HepG2 (cell line): Measurements from ENCODE around the gene LRRFIP2. TPM values are rescaled to one million over a fixed set of nuclear protein-coding genes. Genes with fewer than 3 reads are reported as not detected.

Experiments used
- ATAC-seq: fragments of 200-7000 bp; cut with Tn5 transposase; 3 replicates; pipeline ENCODE4 v1.9.1; 2020; ENCODE audit warnings: mild to moderate bottlenecking, moderate library complexity
- BruUV-seq: library from RNA; stranded (reverse); fragments of 400-500 nt; replicated peaks from 2 replicates; lab custom pipeline; 2021; lab: Mats Ljungman, UMichigan
- CTCF ChIA-PET: fragments of 300-600 bp; formaldehyde crosslinking; extraction: SDS; loops from one replicate; lab custom pipeline; 2021; ENCODE audit warnings: low total read pairs, inconsistent platforms, low intra/inter-chr PET ratio; lab: Yijun Ruan, JAX
- POLR2A ChIA-PET: fragments of 350-600 bp; sonication (Branson Sonifier 250); formaldehyde crosslinking; loops from one replicate; lab custom pipeline; 2020; ENCODE audit warnings: antibody characterized with exemption, inconsistent platforms; lab: Yijun Ruan, JAX
- DNase-seq: peaks from one replicate; pipeline ENCODE4 v3.0.0-alpha.2; 2015; ENCODE audit warnings: low spot score
- FAIRE-seq: peaks from 3 replicates; lab custom pipeline; 2011; peaks lifted over from hg19 to GRCh38; lab: Jason Lieb, UNC
- H2AFZ ChIP-seq: one replicate; pipeline ENCODE4 v1.6.1; 2011; ENCODE audit warnings: low read length, inconsistent platforms
- H3K27ac ChIP-seq: fragments of 300-600 bp; 3 replicates; pipeline ENCODE4 v1.8.0; 2011; ENCODE audit warnings: mixed run types, mild to moderate bottlenecking, mixed read lengths, low read length, inconsistent platforms; ENCODE audit not compliant: insufficient read depth; ENCODE audit errors: extremely low read length
- H3K27me3 ChIP-seq, 2 experiments: fragments of 200-600 bp in 1 of 2; 2 replicates in 1 of 2; 3 replicates in 1 of 2; pipeline versions ENCODE4 v1.6.0 to v1.8.0; 2011; ENCODE audit warnings: low read length in 2 of 2, mild to moderate bottlenecking in 2 of 2, moderate library complexity in 2 of 2, inconsistent platforms in 1 of 2; ENCODE audit not compliant: insufficient read depth in 2 of 2, control insufficient read depth in 1 of 2
- H3K36me3 ChIP-seq, 2 experiments: fragments of 200-600 bp in 1 of 2; replicated peaks in 1 of 2; 2 replicates in 1 of 2; 3 replicates in 1 of 2; pipeline versions ENCODE4 v1.5.1 to v1.8.0; 2011; ENCODE audit warnings: low read length in 2 of 2, inconsistent platforms in 1 of 2; ENCODE audit not compliant: insufficient read depth in 2 of 2, control insufficient read depth in 1 of 2
- H3K4me1 ChIP-seq: 2 replicates; pipeline ENCODE4 v1.5.1; 2012; ENCODE audit warnings: low read length, inconsistent platforms; ENCODE audit not compliant: insufficient read depth
- H3K4me2 ChIP-seq: 2 replicates; pipeline ENCODE4 v1.6.0; 2011; ENCODE audit warnings: low read depth, low read length, inconsistent platforms
- H3K4me3 ChIP-seq, 3 experiments: fragments of 200-600 bp in 1 of 3; sonication (generic), shearing (Covaris generic) in 1 of 3; replicated peaks in 1 of 3; 2 replicates each; pipeline ENCODE4 v1.5.1; 2011 to 2016; ENCODE audit warnings: low read length in 3 of 3, inconsistent platforms in 2 of 3, low read depth in 2 of 3, mild to moderate bottlenecking in 2 of 3, control low read depth in 1 of 3, mixed read lengths in 1 of 3; ENCODE audit not compliant: insufficient read depth in 1 of 3
- H3K79me2 ChIP-seq: one replicate; pipeline ENCODE4 v1.6.1; 2011; ENCODE audit warnings: low read length, inconsistent platforms; ENCODE audit not compliant: insufficient read depth
- H3K9ac ChIP-seq: 2 replicates; pipeline ENCODE4 v1.6.0; 2011; ENCODE audit warnings: mild to moderate bottlenecking, low read depth, low read length, inconsistent platforms; ENCODE audit not compliant: insufficient read depth
- H3K9me3 ChIP-seq: 2 replicates; pipeline ENCODE4 v1.5.1; 2012; ENCODE audit warnings: mild to moderate bottlenecking, low read length
- H4K20me1 ChIP-seq: 2 replicates; pipeline ENCODE4 v1.6.0; 2011; ENCODE audit warnings: inconsistent platforms, mild to moderate bottlenecking, low read length, moderate library complexity; ENCODE audit not compliant: insufficient read depth
- HNRNPUL1 ChIP-seq: fragments of 200-400 bp; formaldehyde crosslinking; IDR thresholded peaks from 2 replicates; pipeline ENCODE4 v1.6.1; 2017; ENCODE audit warnings: low read depth, mild to moderate bottlenecking, low read length, moderate library complexity
- MAFF ChIP-seq: IDR thresholded peaks from 2 replicates; pipeline ENCODE4 v1.6.1; 2011; ENCODE audit warnings: low read depth, low read length, improper control_type of control experiment
- MAFK ChIP-seq, 2 experiments: IDR thresholded peaks in 1 of 2; conservative IDR thresholded peaks in 1 of 2; 2 replicates each; pipeline ENCODE4 v1.6.1; 2011; ENCODE audit warnings: improper control_type of control experiment in 2 of 2, low read length in 2 of 2
- NPAS2 ChIP-seq: sonication (generic); formaldehyde crosslinking; IDR thresholded peaks from 2 replicates; pipeline ENCODE4 v1.8.0; 2022; ENCODE audit warnings: mild to moderate bottlenecking, missing genetic modification reagents, borderline replicate concordance
- NR2F2 ChIP-seq: IDR thresholded peaks from 2 replicates; pipeline ENCODE4 v1.6.1; 2012; ENCODE audit warnings: low read depth, inconsistent platforms, borderline replicate concordance
- PCBP2 ChIP-seq: fragments of 200-400 bp; formaldehyde crosslinking; optimal IDR thresholded peaks from 2 replicates; pipeline ENCODE3; 2018; ENCODE audit warnings: low read length, low read depth; ENCODE audit not compliant: poor library complexity, severe bottlenecking
- PHF5A ChIP-seq: IDR thresholded peaks from one replicate; pipeline ENCODE4 v1.6.1; 2018; ENCODE audit warnings: low read depth, missing genetic modification reagents; ENCODE audit not compliant: unreplicated experiment
- RNF219 ChIP-seq: sonication (generic); formaldehyde crosslinking; IDR thresholded peaks from 2 replicates; pipeline ENCODE4 v1.5.0; 2020; ENCODE audit warnings: mild to moderate bottlenecking, missing genetic modification reagents
- ZBTB34 ChIP-seq: sonication (generic); formaldehyde crosslinking; IDR thresholded peaks from 2 replicates; pipeline ENCODE4 v1.8.0; 2022; ENCODE audit warnings: mild to moderate bottlenecking, missing genetic modification reagents
- ZNF264 ChIP-seq: sonication (generic); formaldehyde crosslinking; IDR thresholded peaks from 2 replicates; pipeline ENCODE4 v1.4.0; 2020; ENCODE audit warnings: missing genetic modification reagents
- ZNF414 ChIP-seq: sonication (generic); formaldehyde crosslinking; IDR thresholded peaks from 2 replicates; pipeline ENCODE4 v1.5.0; 2020; ENCODE audit warnings: missing genetic modification reagents
- ZSCAN29 ChIP-seq: sonication (generic); formaldehyde crosslinking; conservative IDR thresholded peaks from 2 replicates; pipeline ENCODE4 v1.4.0; 2020; ENCODE audit warnings: mild to moderate bottlenecking, missing genetic modification reagents
- WGBS: methylation state at CpG from one replicate; pipeline ENCODE4 v1.1.6; 2017; ENCODE audit warnings: low lambda C conversion rate; 5-methylcytosine and 5-hydroxymethylcytosine counted together
- in situ Hi-C: cut with HindIII; loops from 2 replicates; pipeline ENCODE4 v1.10.0; 2017; ENCODE audit warnings: low pct_unique_long_range_greater_than_20kb; ENCODE audit not compliant: extremely low pct_ligation_motif_present
- intact Hi-C: fragments of 100-400 bp; cut with micrococcal nuclease; formaldehyde crosslinking; loops from one replicate; pipeline ENCODE4 v1.10.0; 2022; ENCODE audit not compliant: unreplicated experiment
- polyA plus RNA-seq, 8 experiments: library from polyadenylated mRNA; depleted of rRNA in 3 of 8; stranded (reverse) in 7 of 8; unstranded in 1 of 8; fragments of >200 nt; fragmentation: Illumina TruSeq in 4 of 8; extraction: Trizol in 4 of 8; gene quantifications; 2 replicates each; pipeline versions ENCODE4 v1.2.1 to v1.2.3, GENCODE V29; 2011 to 2016; ENCODE audit warnings: low read depth in 4 of 8, missing spikeins in 1 of 8, mixed read lengths in 1 of 8; ENCODE audit not compliant: insufficient read depth in 1 of 8
- total RNA-seq, 5 experiments: library from RNA; depleted of rRNA; stranded (reverse); fragments of >200 nt; fragmentation: Illumina TruSeq; extraction: Trizol; gene quantifications; 2 replicates each; pipeline ENCODE4 v1.2.3, GENCODE V29; 2016; ENCODE audit warnings: low read depth in 1 of 5

The LRRFIP2 gene
- total and polyA plus RNA-seq, 2 of the 13 experiments (the other 11 are each of a cell fraction or from before 2014, with no cell fraction given) = 13.5 to 32.2 TPM

DNA sequence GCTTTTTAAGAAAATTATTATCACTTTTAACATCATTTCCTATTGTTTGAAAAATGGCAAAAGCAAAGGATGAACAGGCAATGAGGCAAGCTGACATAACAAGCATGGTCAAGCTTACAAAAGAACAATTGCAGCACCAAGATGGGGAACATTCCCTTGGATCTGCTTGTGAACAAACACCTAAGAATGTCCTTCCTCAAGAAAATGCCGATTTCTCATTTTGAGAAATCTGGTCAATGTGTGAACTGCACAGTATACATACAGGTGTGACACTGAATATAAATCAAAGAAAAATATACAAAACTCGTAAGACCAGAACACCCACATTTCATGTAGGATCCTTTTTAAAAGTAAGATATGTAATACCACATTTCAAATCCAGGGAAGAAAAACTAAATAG lies 58.9 kb downstream of the LRRFIP2 start:
- CTCF ChIA-PET = no interaction called here
- no peaks in the 10 kb centered on the region for H3K27me3 ChIP-seq
- in situ Hi-C loops = no loop called here
- H4K20me1 ChIP-seq = no peaks in the 10 kb centered on the region
- no peaks in the 10 kb centered on the region for H3K9me3 ChIP-seq
- FAIRE-seq (no peak), ATAC-seq (no peak), DNase-seq (no peak)
- POLR2A ChIA-PET = no interaction called here
- H3K27ac ChIP-seq = no peak overlapping the region
- peaks cover 0 to 2% of the 10 kb centered on the region in 2 experiments; a peak in 1 of 5 replicates for H3K36me3 ChIP-seq
- no peak overlapping the region for H3K9ac ChIP-seq
- no TSS peak for BruUV-seq
- no peak overlapping the region for H3K4me2 ChIP-seq
- no peak overlapping the region for H2AFZ ChIP-seq
- H3K4me1 ChIP-seq = peaks cover 16% of the 10 kb centered on the region
- 97% methylated on average over 2 of the region's 2 CpGs for WGBS
- no peaks in the 10 kb centered on the region for H3K79me2 ChIP-seq
- intact Hi-C loops = no loop called here
- TF ChIP-seq NR2F2 (no peak), PCBP2 (no peak), ZNF414 (no peak), ZBTB34 (CRISPR knock-in tag) (no peak), ZSCAN29 (CRISPR knock-in tag) (no peak), HNRNPUL1 (no peak), MAFK (conservative IDR thresholded peaks at IDR 0.05 in 1 of 2, IDR thresholded peaks at IDR 0.05 in 1 of 2; ENCODE audit: low read length in 2 of 2) (peak; percentile 2 to 23; a peak in 1 of 4 replicates), RNF219 (no peak), MAFF (peak; percentile 3; the same call in 1 of the 2 replicates), PHF5A (CRISPR knock-in tag) (no peak), NPAS2 (CRISPR knock-in tag) (no peak), ZNF264 (no peak)
- H3K4me3 ChIP-seq = no peak overlapping the region
